ENCODE results near the gene SLC25A11.
"Not testable (repeated sequence)": the region's sequence is repeated elsewhere in the genome, so short reads cannot be mapped to it uniquely, and the experiment has no call there.

Gene SLC25A11

DNA sequence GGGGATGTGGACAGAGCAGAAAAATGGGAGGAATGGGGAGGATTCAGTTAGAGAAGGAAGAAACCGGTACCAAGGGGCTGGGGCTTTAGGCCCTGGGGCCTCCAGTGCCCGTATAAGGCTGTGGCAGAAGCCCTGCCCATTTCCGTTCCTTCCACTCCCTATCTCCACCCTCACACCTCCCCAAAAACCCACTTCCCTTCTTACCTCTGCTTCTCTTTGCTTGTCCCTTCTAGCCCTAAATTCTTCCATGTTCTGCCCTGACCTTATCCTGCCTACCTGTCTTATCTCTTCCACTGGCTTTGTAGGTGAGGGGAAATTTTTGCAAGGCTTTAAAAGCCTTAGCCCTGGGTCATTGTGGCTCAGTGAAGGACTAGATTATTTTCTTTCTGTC lies 4.3 kb upstream of the SLC25A11 start:
- DNase-seq = peak; percentile 57

DNA sequence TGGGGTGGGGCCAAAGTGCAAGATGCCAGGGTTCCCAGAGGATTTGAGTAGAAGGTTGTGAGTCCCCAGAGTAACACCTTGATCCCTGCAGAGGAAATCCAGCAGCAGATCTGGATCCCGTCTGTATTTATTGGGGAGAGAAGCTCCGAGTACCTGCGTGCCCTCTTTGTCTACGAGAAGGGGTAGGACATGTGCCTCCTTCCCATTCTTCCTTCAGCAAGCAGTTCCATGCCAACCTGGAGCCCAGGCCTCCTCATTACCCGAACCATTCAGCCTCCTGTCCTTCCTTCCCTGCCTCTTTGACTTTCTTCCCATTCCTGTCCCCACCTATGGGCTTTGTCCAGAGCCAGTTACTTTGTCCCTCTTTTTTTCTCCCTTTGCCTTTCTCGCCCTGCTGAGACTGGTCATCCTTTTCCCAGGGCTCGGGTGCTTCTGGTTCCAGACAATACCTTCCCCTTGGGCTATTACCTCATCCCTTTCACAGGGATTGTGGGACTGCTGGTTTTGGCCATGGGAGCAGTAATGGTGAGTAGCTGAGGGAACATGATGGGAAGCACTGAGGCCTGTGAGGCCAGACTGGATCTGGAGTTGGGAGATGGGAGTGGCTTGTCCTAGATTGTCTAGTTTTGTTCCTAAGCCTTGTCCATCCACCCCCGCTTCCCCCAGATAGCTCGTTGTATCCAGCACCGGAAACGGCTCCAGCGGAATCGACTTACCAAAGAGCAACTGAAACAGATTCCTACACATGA lies 3.1 kb upstream of the SLC25A11 start:
- DNase-seq = no peak

DNA sequence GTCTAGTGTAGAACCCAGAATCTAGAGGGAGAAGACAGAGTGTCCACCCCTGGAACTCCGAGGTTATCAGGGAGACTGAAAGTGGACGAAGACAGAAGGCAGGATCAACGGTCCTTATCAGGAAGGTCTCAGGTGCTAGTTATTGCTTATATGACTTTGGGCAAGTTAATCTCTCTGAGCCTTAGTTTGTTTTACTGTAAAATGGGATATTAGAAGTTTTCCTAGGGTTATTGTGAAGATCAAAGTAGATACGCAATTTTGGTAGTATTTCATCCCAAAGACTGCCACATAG lies 1.4 kb upstream of the SLC25A11 start:
- DNase-seq = no peak

DNA sequence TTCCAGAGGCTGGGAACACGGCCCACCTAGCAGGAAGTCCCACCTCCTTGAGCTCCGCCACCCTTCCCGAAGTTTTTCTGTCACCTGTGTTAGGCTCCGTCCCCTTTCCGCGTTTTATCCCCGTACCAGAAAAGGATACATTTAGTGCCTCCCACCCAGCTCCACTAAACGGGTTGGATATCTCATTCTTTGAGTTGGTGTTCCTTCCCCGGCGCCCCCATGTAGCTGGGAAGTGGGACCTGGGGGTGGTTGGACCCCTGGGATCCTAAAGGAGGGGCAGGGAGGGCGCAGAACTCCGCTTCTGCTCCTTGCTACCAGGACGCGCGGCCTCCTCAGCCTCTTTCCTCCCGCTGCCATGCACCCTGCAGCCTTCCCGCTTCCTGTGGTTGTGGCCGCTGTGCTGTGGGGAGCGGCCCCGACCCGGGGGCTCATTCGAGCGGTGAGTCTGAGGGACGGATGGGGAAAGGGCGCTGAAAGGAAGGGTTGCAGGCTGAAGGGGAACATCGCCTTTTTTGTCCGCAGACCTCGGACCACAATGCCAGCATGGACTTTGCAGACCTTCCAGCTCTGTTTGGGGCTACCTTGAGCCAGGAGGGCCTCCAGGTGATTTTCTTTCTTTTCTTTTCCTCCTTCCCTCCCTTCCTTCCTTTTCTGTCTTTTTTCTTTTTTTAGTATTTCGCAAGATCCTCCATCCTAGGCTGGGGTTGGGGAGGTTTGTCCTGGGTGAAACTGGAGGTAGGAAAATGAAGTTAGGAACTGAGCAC lies 891 bp upstream of the SLC25A11 start:
- DNase-seq = no peak

DNA sequence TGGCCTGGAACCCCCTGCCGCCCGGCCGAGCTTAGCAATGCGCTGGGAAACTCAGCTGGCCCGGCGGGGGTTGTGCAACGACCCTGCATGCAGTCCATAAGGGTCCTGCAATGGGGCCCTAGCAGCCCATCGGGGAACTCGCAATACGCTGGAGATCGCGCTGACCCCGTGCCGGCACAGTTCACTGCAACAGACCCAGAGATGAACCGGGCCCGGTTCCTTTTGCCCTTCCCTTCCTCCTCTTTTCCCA lies 375 bp downstream of the SLC25A11 start:
- DNase-seq = no peak

DNA sequence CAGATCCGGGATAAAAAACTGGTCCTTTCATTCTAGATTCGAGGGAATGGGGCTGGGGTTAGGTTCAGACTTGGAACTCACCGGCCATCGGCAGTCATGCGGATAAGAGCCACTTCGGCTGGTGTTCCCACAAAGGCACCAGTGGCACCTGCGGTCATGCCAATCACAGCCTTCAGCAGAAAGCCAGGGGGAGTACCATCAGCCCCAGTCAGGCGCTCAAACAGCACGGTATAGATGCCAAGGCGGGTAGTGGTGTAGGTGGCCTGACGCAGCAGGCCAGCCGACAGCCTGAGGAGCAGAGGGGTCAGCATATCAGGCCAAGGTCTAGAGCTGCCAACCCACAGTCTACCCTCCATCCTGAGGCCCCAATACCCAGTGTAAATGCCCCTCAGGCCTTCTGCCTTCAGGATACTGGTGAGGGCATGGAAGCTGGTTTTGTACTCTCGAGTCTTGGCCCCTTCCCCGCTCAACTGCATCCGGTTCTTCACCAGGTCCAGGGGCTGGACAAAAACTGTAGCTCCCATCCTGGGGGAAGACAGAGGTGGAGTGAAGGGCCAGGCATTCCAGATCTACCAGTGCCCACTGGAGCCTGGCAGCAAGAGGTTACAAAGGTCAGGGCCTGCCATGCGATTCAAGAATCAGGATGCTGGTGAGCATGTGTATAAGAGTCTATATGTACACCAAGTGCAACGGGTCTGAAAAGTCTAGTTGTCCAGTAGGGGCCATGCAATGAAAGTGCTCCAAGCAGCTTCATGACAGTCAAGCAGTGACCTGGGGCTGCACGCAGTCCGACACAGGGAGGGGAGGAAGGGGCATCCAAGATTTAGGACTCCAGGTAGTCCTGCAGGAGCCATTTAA lies 929 bp downstream of the SLC25A11 start:
- no peak for DNase-seq

DNA sequence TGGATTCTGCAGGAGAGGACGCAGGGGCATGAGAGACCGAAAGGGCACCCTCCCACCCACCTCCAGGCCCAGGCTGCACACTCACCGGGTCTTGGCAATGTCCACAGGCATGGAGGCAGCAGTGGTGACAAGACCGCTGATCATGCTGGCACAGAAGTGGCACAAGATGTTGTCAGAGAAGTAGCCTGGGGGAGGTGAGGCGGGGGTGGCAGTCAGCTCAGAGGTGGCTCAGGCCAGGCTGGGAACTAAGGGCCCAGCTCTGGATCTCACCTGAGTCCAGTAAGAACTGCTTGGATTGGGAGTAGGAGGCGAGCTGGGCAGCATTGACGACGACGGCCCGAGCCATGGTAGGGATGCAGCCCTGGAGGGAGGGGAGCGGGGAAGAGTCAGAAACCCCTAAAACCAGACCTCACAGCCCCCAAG lies 1.8 kb downstream of the SLC25A11 start:
- no peak for DNase-seq

DNA sequence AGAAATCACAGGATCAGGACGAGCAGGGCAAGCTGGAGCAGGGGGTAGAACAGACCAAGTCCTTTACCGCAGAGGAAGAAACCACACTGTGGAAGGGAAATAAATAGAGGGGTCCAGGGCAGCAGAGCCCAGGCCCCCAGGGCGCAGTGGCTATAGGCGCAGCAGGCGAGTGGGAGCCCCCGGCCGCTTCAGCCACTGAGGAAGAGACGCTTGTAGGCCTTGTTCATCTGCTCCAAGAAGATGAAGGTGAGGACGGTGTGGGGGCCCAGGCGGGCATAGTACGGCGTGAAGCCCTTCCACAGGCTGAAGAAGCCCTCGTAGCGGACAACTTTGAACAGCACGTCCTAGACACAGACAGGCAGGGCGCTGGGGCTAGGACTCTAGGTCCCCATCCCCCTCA lies 2.3 kb downstream of the SLC25A11 start:
- DNase-seq = no peak

DNA sequence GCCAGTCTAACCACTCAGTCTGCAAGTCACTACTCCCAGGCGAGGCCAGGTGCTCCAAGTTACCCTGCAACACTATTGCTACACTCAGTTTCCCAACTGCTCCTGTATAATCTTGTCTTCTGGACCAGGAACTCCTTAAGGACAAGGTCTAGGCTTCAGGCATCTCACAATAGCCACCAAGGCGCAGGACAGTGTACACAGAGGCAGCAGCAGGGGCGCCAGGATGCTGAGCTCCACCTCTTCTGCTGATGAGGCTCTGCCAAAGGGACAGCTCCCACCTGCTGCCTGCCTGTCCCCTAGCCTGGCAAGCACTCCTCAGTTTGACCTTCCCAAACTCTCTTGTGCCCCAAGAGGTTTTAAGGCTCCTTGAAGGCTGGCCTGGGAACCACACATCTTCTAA lies 3.4 kb downstream of the SLC25A11 start:
- no peak for DNase-seq

DNA sequence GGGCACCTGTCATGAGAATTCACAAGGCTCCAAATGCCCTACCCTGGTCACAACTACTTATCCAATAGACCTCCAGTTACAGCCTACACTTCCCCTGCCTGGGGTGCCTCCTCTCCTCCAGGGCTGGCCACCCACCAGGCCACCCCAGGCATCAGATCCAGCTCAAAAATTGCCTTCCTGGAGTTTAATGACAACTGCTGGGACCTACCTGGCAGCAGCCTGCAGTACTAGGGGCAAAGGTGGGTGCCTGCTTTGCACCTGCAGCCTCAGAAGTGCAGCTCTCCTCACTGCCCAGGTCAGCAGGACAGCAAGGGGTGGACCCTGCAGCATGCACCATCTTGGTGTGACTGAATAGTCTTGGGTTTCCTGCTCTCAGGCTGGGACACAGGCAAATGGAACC lies 4.2 kb downstream of the SLC25A11 start:
- no peak for DNase-seq

DNA sequence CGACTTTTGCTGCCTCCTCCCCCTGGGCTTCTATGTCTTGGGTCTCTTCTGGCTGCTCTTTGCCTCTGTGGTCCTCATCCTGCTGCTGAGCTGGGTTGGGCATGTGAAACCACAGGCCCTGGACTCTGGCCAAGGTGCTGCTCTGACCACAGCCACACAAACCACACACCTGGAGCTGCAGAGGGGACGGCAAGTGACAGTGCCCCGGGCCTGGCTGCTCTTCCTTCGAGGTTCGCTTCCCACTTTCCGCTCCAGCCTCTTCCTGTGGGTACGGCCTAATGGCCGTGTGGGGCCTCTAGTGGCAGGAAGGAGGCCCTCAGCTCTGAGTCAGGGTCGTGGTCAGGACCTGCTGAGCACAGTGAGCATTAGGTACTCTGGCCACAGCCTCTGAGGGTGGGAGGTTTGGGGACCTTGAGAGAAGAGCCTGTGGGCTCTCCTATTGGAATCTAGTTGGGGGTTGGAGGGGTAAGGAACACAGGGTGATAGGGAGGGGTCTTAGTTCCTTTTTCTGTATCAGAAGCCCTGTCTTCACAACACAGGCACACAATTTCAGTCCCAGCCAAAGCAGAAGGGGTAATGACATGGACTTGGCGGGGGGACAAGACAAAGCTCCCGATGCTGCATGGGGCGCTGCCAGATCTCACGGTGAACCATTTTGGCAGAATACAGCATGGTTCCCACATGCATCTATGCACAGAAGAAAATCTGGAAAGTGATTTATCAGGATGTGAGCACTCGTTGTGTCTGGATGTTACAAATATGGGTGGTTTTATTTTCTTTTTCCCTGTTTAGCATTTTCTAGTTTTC lies 5.5 kb downstream of the SLC25A11 start:
- DNase-seq = no peak

DNA sequence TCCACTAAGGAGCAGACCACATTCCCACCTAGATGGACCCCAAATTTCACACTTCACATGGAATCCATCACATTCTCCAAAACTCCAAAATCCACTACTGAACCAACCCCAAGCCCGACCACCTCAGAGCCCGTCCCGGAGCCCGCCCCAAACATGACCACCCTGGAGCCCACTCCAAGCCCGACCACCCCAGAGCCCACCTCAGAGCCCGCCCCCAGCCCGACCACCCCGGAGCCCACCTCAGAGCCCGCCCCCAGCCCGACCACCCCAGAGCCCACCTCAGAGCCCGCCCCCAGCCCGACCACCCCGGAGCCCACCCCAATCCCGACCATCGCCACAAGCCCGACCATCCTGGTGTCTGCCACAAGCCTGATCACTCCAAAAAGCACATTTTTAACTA lies 6.2 kb downstream of the SLC25A11 start:
- DNase-seq = no peak

DNA sequence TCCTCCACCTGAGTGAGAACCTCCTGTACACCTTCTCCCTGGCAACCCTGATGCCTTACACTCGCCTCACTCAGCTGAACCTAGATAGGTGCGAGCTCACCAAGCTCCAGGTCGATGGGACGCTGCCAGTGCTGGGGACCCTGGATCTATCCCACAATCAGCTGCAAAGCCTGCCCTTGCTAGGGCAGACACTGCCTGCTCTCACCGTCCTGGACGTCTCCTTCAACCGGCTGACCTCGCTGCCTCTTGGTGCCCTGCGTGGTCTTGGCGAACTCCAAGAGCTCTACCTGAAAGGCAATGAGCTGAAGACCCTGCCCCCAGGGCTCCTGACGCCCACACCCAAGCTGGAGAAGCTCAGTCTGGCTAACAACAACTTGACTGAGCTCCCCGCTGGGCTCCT lies 7.1 kb downstream of the SLC25A11 start:
- no peak for DNase-seq

DNA sequence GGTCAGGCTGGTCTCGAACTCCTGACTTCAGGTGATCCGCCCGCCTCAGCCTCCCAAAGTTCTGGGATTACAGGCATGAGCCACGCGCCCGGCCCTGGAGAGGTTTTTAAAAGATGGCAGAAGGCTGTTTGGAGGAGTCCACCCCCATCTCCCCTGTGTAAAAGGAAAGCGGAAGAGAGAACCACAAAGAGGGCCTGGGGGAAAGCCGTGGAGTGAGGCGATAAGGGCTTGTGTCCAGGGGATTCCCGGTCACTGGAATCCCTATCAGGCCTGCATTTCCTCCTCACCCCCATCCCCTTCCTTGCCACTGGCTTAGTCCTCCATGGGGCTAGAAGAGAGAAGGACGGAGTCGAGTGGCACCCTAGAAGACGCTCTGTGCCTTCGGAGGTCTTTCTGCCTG lies 7.9 kb downstream of the SLC25A11 start, which contains the start of gene GP1BA:
TSS of gene GP1BA (plus strand) at position 315 of the 400 bp plus-strand sequence. CDS start 328 bp downstream, outside the sequence.
- no peak for DNase-seq

DNA sequence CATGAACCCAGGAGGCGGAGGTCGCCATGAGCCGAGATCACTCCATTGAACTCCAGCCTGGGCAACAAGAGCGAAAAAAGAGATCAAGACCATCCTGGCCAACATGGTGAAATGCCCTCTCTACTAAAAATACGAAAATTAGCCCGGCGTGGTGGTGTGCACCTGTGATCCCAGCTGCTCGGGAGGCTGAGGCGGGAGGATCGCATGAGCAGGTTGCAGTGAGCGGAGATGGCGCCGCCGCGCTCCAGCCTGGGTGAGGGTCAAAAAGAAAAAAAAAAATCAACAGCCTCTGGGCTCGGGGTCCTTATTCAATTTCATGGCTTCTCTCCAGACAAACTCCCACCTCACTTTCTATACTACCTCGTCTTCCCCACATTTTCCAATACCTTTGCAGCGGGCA lies 11.0 kb downstream of the SLC25A11 start:
- DNase-seq = no peak

DNA sequence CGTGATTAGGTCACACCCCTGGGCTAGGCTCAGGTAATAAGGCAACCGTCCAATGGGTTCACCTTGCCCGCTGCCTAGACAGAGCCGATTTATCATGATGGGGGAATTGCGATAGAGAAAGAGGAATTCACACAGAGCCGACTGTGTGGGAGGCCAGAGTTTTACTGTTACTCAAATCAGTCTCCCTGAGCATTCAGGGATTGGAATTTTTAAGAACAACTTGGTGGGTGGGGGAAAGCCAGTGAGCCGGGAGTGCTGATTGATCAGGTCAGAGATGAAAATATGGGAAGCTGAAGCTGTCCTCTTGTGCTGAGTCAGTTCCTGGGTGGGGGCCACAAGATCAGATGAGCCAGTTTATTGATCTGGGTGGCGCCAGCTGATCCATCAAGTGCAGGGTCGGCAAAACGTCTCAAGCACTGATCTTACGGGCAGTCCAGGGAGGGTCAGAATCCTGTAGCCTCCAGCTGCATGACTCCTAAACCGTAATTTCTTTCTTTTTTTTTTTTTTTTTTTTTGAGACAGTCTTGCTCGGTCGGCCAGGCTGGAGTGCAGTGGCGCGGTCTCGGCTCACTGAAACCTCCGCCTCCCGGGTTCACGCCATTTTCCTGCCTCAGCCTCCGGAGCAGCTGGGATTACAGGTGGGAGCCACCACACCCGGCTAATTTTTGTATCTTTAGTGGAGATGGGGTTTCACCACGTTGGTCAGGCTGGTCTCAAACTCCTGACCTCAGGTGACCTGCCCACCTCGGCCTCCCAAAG lies 13.1 kb downstream of the SLC25A11 start:
- DNase-seq = not testable (repeated sequence)

DNA sequence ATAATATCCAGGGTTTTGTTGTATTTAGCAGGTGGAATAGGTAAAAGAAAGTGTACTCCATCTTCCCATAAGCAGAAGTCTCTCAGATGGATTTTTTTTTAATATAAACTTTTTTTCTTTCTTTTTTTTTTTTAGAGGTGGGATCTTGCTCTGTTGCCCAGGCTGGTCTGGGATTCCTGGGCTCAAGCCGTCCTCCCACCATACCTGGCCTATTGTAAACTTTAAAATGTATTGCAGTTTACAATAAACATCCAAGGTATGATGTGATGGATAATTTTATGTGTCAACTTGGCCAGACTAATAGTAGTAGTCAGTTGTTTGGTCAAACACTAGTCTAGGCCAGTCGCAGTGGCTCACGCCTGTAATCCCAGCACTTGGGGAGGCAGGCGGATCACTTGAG lies 18.5 kb downstream of the SLC25A11 start:
- no peak for DNase-seq

DNA sequence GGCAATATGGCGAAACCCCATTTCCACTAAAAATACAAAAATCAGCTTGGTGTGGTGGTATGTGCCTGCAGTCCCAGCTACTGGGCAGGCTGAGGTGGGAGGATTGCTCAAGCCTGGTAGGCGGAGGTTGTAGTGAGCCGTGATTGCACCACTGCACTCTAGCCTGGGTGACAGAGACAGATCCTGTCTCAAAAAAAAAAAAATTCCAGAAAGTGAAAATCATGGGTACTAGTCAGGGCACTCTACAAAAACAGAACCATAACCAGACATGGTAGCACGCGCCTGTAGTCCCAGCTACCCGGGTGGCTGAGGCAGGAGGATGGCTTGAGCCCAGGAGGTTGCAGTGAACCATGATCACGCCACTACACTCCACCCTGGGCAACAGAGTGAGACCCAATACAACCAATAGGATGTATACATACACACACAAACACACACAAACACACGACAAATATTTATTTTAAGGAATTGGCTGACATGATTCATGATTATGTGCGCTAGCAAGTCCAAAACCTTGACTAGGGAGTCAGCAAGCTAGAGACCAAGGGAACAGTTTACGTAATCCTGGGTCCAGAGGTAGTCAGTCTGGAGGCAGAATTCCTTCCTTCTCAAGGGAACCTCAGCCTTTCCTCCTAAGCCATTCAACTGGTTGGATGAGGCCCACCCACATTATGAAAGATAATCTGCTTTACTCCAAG lies 19.3 kb downstream of the SLC25A11 start:
- DNase-seq = peak; percentile 47

DNA sequence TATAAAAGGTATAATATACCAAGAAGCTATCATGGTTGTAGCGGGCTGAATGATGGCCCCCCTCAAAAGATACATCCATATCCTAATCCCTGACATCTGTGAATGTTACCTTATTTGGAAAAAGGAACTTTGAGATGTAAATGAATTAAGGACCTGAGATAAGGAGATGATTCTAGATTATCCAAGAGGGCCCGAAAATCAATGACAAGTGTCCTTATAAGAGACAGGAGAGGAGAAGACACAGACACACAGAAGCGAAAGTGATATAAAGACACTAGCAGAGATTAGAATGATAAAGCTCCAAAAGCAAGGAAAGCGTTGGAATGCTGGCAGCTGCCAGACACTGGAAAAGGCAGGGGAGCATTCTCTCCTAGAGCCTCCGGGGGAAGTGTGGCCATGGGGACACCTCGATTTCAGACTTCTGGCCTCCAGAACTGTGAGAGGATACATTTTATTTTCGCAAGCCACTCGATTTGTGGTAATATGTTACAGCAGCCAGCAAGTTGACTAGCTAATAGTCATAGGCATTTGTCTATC lies 20.3 kb downstream of the SLC25A11 start:
- no peak for DNase-seq

DNA sequence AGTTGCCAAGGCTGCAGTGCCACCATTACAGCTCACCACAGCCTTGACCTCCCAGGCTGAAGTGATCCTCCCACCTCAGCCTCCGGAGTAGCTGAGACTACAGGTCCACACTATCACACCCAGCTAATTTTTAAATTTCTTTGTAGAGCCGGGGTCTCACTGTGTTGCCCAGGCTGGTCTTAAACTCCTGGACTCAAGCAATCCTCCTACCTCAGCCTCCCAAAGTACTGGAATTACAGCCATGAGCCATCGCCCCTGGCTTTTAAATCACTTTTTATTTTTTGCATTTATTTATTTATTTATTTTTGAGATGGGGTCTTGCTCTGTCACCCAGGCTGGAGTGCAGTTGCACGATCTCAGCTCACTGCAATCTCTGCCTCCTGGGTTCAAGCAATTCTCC lies 25.3 kb downstream of the SLC25A11 start:
- DNase-seq = not testable (repeated sequence)

DNA sequence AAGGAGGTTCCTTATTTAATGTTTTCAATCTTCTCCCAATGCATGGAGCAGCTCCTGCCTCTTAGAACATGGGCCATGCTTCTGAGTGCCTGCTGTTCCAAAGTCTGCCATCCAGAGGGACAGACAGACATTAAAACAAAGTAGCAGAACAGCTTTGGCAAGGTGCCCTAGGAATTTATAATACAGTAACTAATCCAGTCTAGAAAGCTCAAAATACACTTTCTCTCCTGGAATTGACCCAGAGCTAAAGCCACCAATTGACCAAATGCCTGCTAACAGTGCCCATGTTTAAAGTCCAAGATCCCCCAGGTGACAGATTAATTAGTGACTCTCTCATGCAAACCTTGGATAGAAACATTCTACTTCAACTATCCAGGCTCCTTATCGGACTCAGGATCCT lies 25.9 kb downstream of the SLC25A11 start:
- DNase-seq = no peak
